GM12874 (cell line): ENCODE data around the gene PCAT6.

Experiments used
- CTCF ChIP-seq: IDR thresholded peaks from 2 replicates; pipeline ENCODE4 v1.5.1; 2011; ENCODE audit warnings: low read depth, mild to moderate bottlenecking, control low read depth, low read length, moderate library complexity; ENCODE audit not compliant: insufficient read depth

Gene PCAT6

GRCh38 chr1:202837746-202838262, 27.1 kb downstream of the PCAT6 start:
- TF ChIP-seq CTCF, result no peak

- no peak for TF ChIP-seq CTCF
Measured at GRCh38 chr1:202843081-202843480, 32.3 kb downstream of the PCAT6 start.

GRCh38 chr1:202844259-202844658, 33.5 kb downstream of the PCAT6 start:
- no peak for TF ChIP-seq CTCF

GRCh38 chr1:202844935-202845334, 34.2 kb downstream of the PCAT6 start:
- TF ChIP-seq CTCF, result no peak

GRCh38 chr1:202848191-202848542, 37.4 kb downstream of the PCAT6 start:
- TF ChIP-seq CTCF, result no peak

GRCh38 chr1:202850593-202851362, 40.0 kb downstream of the PCAT6 start:
- TF ChIP-seq CTCF, result no peak

GRCh38 chr1:202852163-202852904, 41.6 kb downstream of the PCAT6 start:
- peak; percentile 70 for TF ChIP-seq CTCF
